IPS-20b (cell line): ENCODE results near the gene OPCML.

Experiments
- H3K27ac ChIP-seq: one replicate; pipeline ENCODE4 v1.5.1; 2013; ENCODE audit warnings: low read length
- H3K27me3 ChIP-seq: 2 replicates; pipeline ENCODE4 v1.6.1; 2013; ENCODE audit warnings: mild to moderate bottlenecking, low read length, inconsistent platforms; ENCODE audit not compliant: insufficient read depth
- H3K36me3 ChIP-seq: 2 replicates; pipeline ENCODE4 v1.6.1; 2013; ENCODE audit warnings: low read depth, mild to moderate bottlenecking, inconsistent platforms, low read length, moderate library complexity; ENCODE audit not compliant: insufficient read depth
- H3K4me1 ChIP-seq: 2 replicates; pipeline ENCODE4 v1.6.1; 2013; ENCODE audit warnings: mild to moderate bottlenecking, control low read depth, inconsistent platforms, low read length, moderate library complexity; ENCODE audit not compliant: insufficient read depth
- H3K4me3 ChIP-seq: 2 replicates; pipeline ENCODE4 v1.5.1; 2013; ENCODE audit warnings: mild to moderate bottlenecking, low read length, inconsistent platforms
- H3K9ac ChIP-seq: 2 replicates; pipeline ENCODE4 v1.6.1; 2013; ENCODE audit warnings: low read depth, mild to moderate bottlenecking, inconsistent platforms, low read length, moderate library complexity
- H3K9me3 ChIP-seq: 2 replicates; pipeline ENCODE4 v1.6.1; 2013; ENCODE audit warnings: mild to moderate bottlenecking, low read depth, low read length, inconsistent platforms; ENCODE audit not compliant: insufficient read depth

The OPCML gene

GRCh38 chr11:132450631-132451030 lies 1081.7 kb downstream of the OPCML start:
- Histone ChIP-seq H3K9ac (no peak overlapping the region), H3K27me3 (no peaks in the 10 kb centered on the region), H3K36me3 (no peaks in the 10 kb centered on the region), H3K9me3 (no peaks in the 10 kb centered on the region), H3K4me3 (no peak overlapping the region), H3K27ac (no peak overlapping the region), H3K4me1 (peaks cover 19% of the 10 kb centered on the region; the same call in 1 of the 2 replicates)

DNA sequence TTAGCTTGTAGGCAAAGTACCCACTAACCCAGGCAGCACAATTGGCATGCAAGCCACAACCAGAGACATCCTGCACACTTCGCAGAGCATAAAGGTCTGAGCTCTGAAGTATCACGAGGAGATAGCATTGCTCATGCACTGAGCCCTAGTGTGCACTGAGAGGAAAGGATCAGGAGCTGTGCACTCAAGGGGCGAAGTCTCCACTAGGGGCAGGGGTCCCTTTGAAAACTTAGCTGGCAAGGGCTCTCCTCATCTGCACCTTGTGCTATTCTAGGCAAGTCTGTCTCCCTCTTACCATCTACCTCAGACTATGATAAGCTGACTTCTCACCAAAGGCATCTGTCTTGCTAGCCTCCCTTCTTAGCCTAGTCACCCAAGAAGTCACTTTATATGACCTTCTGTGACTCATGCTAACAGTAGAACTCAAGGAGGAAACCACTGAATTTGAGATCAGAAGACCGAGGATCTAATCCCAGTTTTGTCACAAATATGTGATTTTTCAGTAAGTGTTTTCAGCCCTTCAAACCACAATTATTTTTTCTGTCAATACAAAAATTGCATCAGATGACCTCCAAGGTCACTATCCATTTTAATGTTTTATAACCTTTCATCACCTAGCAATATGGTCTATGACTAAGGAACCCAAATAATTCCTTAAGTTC lies 1083.8 kb downstream of the OPCML start:
- no peak overlapping the region for H3K9ac ChIP-seq
- no peak overlapping the region for H3K4me3 ChIP-seq
- no peaks in the 10 kb centered on the region for H3K9me3 ChIP-seq
- no peaks in the 10 kb centered on the region for H3K36me3 ChIP-seq
- no peak overlapping the region for H3K27ac ChIP-seq
- H3K4me1 ChIP-seq, result peaks cover 19% of the 10 kb centered on the region; the same call in 1 of the 2 replicates
- no peaks in the 10 kb centered on the region for H3K27me3 ChIP-seq

DNA sequence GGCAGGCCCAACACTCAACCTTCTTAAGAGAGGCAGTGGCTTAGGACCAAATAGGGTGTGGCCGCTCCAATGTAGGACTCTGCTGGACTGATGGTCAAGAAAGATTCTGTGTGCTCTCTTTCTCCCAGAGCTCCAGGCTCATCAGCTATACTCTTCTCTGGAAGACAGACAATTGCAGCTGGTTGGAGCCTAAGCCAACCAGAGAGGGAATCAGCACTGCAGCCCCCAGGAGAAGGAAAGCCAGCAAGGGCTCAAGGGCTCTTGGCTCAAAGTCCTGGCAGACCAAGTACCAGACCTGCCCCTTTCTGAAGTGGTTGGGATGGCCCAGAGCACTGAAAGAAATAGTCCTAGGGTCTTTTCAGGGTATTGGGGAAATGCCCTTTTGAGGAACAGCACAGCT lies 1084.5 kb downstream of the OPCML start:
- H3K27me3 ChIP-seq, result no peaks in the 10 kb centered on the region
- peaks cover 17% of the 10 kb centered on the region; the same call in 1 of the 2 replicates for H3K4me1 ChIP-seq
- no peak overlapping the region for H3K4me3 ChIP-seq
- no peak overlapping the region for H3K27ac ChIP-seq
- no peaks in the 10 kb centered on the region for H3K9me3 ChIP-seq
- H3K9ac ChIP-seq, result no peak overlapping the region
- H3K36me3 ChIP-seq, result no peaks in the 10 kb centered on the region

DNA sequence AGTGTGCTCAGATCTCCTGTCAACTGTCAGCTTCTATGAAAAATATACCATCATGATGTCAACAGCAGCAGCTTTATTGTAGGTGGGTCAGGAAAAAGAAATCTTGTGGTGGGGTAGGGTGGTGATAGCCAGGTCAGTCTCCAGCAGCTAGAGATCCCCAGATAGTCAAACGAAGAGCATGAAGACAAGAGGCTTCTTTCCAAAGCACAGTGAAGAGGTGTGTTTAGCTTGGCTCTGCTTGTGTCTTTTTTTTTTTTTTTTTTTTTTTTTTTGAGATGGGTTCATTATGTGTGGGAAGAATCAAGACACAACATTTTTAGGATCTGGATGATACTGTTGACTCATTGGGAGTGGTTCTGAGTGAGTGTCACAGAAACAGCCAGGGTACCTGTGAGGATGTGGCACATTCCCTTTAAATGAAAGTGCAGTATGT lies 1086.4 kb downstream of the OPCML start:
- Histone ChIP-seq H3K9ac (no peak overlapping the region), H3K4me1 (peaks cover 5% of the 10 kb centered on the region; the same call in 1 of the 2 replicates), H3K9me3 (no peaks in the 10 kb centered on the region), H3K4me3 (no peak overlapping the region), H3K27ac (no peak overlapping the region), H3K27me3 (no peaks in the 10 kb centered on the region), H3K36me3 (no peaks in the 10 kb centered on the region)

DNA sequence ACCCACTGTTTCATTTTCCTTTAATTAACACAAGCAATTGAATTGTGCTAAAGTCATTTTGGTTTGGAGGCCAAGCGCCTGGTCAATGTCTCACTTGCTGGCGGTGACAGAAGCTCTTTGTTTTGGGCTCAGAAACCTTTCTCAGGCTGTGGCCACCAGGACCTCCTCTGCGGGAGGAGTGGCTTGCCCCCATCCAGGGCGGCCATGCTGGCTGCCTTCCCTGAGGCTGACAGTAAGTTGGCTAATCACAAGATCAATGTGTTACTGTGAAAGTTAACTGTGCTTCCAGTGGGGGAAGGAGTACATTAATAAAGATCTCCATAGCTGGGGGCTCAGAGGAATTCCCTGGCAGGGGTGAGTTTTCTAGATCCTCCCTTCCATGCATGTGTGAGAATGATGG lies 1087.4 kb downstream of the OPCML start:
- Histone ChIP-seq H3K4me3 (no peak overlapping the region), H3K9me3 (no peaks in the 10 kb centered on the region), H3K27ac (no peak overlapping the region), H3K4me1 (no peaks in the 10 kb centered on the region), H3K27me3 (no peaks in the 10 kb centered on the region), H3K36me3 (no peaks in the 10 kb centered on the region), H3K9ac (no peak overlapping the region)

DNA sequence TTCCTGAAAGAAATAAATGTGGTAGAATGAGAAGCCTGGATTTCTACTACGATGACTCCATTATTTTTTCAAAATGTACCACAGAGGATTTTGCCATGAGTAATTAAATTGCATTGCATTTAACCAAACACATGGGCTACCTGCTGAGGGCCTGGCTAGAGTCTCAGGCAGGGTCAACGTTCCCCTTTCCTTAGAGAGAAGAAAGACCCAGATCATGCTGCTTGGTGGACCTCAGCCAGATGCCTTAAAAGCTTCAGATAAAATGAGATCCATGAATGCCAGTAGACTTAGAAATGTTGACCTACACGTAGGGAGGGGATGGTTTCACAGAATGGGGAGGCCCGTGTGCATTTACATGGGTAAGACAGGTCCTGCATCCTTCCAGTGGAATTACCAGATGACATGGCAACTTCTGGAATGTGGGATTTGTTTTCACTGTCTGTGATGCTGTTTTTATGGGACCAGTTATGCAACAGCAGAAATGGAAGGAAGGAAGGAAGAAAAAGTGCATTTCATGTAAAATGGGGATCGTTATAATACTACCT lies 1092.5 kb downstream of the OPCML start:
- Histone ChIP-seq H3K4me3 (no peak overlapping the region), H3K9me3 (no peaks in the 10 kb centered on the region), H3K27ac (no peak overlapping the region), H3K27me3 (no peaks in the 10 kb centered on the region), H3K36me3 (no peaks in the 10 kb centered on the region), H3K4me1 (no peaks in the 10 kb centered on the region), H3K9ac (no peak overlapping the region)

- no peaks in the 10 kb centered on the region for H3K36me3 ChIP-seq
- H3K9ac ChIP-seq, result no peak overlapping the region
- no peak overlapping the region for H3K4me3 ChIP-seq
- no peaks in the 10 kb centered on the region for H3K27me3 ChIP-seq
- H3K9me3 ChIP-seq, result no peaks in the 10 kb centered on the region
- H3K27ac ChIP-seq, result no peak overlapping the region
- no peaks in the 10 kb centered on the region for H3K4me1 ChIP-seq
Observed at GRCh38 chr11:132438418-132438817, 1093.9 kb downstream of the OPCML start.

- Histone ChIP-seq H3K4me3 (no peak overlapping the region), H3K4me1 (no peaks in the 10 kb centered on the region; the same call in 1 of the 2 replicates), H3K27ac (no peak overlapping the region), H3K9me3 (no peaks in the 10 kb centered on the region), H3K36me3 (no peaks in the 10 kb centered on the region), H3K27me3 (no peaks in the 10 kb centered on the region), H3K9ac (no peak overlapping the region)
Observed at GRCh38 chr11:132430429-132431062, 1101.8 kb downstream of the OPCML start.

DNA sequence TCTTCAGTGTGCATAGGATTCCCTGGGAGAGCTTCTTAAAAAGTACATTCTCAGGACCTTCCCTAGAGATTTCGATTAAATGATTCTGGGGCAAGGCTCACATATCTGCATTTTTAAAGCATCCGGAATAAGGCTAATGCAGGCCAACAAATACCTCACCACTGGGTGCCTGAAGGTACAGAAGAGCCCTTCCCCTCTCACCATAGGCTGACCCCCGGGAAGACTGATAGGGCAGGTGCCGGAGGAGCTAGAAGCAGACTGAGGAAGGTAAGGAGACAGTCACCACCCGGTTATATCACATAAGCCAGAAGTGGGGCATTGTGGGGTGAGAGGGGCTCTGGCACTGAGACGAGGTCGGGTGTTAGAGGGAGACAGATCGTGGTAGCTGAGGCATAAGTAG lies 1102.6 kb downstream of the OPCML start:
- no peak overlapping the region for H3K27ac ChIP-seq

DNA sequence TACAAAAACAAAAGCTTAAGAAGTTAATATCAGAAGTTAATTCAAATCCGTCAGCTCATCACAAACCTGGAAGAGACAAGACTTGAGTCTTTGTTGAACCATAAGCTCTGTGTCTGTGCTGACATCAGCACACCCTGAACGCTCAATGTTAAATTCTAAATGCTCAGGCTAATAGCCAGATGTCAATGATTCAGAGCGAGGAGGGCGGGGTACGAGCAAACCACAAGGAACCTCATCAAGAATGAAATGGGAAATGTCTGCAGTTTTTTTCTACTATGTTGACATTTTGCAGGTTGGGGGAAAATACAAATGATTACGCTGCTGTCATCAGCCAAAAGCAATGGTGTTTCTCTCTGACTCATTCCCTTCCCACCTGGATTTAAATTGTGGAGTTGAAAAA lies 1104.7 kb downstream of the OPCML start:
- Histone ChIP-seq H3K27ac (no peak overlapping the region), H3K9ac (no peak overlapping the region), H3K4me1 (no peaks in the 10 kb centered on the region; the same call in 1 of the 2 replicates), H3K27me3 (no peaks in the 10 kb centered on the region), H3K36me3 (no peaks in the 10 kb centered on the region), H3K4me3 (no peak overlapping the region), H3K9me3 (no peaks in the 10 kb centered on the region)

More for the DNA sequence above, 1102.6 kb downstream of the OPCML start:
- H3K4me1 ChIP-seq, result no peaks in the 10 kb centered on the region; the same call in 1 of the 2 replicates
- no peak overlapping the region for H3K4me3 ChIP-seq
- H3K27me3 ChIP-seq, result no peaks in the 10 kb centered on the region
- no peak overlapping the region for H3K9ac ChIP-seq
- no peaks in the 10 kb centered on the region for H3K9me3 ChIP-seq
- no peaks in the 10 kb centered on the region for H3K36me3 ChIP-seq

GRCh38 chr11:132424433-132424832 lies 1107.9 kb downstream of the OPCML start:
- H3K36me3 ChIP-seq, result no peaks in the 10 kb centered on the region
- no peaks in the 10 kb centered on the region for H3K27me3 ChIP-seq
- no peaks in the 10 kb centered on the region for H3K4me1 ChIP-seq
- H3K4me3 ChIP-seq, result no peak overlapping the region
- H3K9ac ChIP-seq, result no peak overlapping the region
- H3K27ac ChIP-seq, result no peak overlapping the region
- no peaks in the 10 kb centered on the region for H3K9me3 ChIP-seq

- H3K4me1 ChIP-seq, result no peaks in the 10 kb centered on the region
- H3K36me3 ChIP-seq, result no peaks in the 10 kb centered on the region
- H3K9me3 ChIP-seq, result no peaks in the 10 kb centered on the region
- no peak overlapping the region for H3K9ac ChIP-seq
- no peaks in the 10 kb centered on the region for H3K27me3 ChIP-seq
- H3K4me3 ChIP-seq, result no peak overlapping the region
- H3K27ac ChIP-seq, result no peak overlapping the region
Observed at GRCh38 chr11:132423266-132423665, 1109.0 kb downstream of the OPCML start.
